Measurements from ENCODE around the gene TBCD. TPM values are rescaled to one million over a fixed set of nuclear protein-coding genes. Genes with fewer than 3 reads are reported as not detected.
"Not testable (repeated sequence)": the region's sequence is repeated elsewhere in the genome, so short reads cannot be mapped to it uniquely, and the experiment has no call there.

Gene TBCD
- total and polyA plus RNA-seq, 9 of the 15 experiments (the other 6 are each of a cell fraction or from before 2014, with no cell fraction given), result 8.9 to 98.5 (median 28.0) TPM

DNA sequence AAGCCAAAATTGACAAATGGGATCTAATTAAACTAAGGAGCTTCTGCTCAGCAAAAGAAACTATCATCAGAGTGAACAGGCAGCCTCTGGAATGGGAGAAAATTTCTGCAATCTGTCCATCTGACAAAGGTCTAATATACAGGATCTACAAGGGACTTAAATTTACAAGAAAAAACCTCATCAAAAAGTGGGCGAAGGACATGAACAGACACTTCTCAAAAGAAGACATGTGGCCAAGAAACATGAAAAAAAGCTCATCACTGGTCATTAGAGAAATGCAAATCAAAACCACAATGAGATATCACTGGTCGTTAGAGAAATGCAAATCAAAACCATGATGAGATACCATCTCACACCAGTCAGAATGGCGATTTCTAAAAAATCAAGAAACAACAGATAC lies 203.2 kb downstream of the TBCD start:
- ATAC-seq; H3K4me3 ChIP-seq; CTCF ChIA-PET (ENCODE audit: low intra/inter-chr PET ratio); H3K27ac ChIP-seq (ENCODE audit: extremely low read depth, low read depth, low read length); H4K20me1 ChIP-seq (replicated peaks; ENCODE audit: control insufficient read depth, insufficient read depth, low read length); H3K9me1 ChIP-seq (ENCODE audit: control insufficient read depth, insufficient read depth, low read length); H3K27me3 ChIP-seq (ENCODE audit: control insufficient read depth in 2 of 2, insufficient read depth in 2 of 2, low read length in 2 of 2); H2AFZ ChIP-seq (ENCODE audit: low read depth, low read length); H3K36me3 ChIP-seq (ENCODE audit: control insufficient read depth, insufficient read depth, low read length); FAIRE-seq; H3K9ac ChIP-seq (ENCODE audit: insufficient read depth in 1 of 2, low read depth in 2 of 2, low read length in 2 of 2); H3K4me2 ChIP-seq (ENCODE audit: insufficient read depth, low read length); in situ Hi-C loops (cut with MboI); H3K4me1 ChIP-seq (replicated peaks in 1 of 2; ENCODE audit: control insufficient read depth in 2 of 2, insufficient read depth in 2 of 2, low read length in 2 of 2); BruUV-seq (replicated peaks); H3K9me3 ChIP-seq (replicated peaks; ENCODE audit: control insufficient read depth, insufficient read depth, low read depth, low read length); H3K79me2 ChIP-seq (ENCODE audit: control insufficient read depth, insufficient read depth, low read length); intact Hi-C loops (cut with micrococcal nuclease); DNase-seq (ENCODE audit: extremely low read depth in 1 of 4, low spot score in 3 of 4): not testable (repeated sequence)
- TF ChIP-seq, protein P1, sequence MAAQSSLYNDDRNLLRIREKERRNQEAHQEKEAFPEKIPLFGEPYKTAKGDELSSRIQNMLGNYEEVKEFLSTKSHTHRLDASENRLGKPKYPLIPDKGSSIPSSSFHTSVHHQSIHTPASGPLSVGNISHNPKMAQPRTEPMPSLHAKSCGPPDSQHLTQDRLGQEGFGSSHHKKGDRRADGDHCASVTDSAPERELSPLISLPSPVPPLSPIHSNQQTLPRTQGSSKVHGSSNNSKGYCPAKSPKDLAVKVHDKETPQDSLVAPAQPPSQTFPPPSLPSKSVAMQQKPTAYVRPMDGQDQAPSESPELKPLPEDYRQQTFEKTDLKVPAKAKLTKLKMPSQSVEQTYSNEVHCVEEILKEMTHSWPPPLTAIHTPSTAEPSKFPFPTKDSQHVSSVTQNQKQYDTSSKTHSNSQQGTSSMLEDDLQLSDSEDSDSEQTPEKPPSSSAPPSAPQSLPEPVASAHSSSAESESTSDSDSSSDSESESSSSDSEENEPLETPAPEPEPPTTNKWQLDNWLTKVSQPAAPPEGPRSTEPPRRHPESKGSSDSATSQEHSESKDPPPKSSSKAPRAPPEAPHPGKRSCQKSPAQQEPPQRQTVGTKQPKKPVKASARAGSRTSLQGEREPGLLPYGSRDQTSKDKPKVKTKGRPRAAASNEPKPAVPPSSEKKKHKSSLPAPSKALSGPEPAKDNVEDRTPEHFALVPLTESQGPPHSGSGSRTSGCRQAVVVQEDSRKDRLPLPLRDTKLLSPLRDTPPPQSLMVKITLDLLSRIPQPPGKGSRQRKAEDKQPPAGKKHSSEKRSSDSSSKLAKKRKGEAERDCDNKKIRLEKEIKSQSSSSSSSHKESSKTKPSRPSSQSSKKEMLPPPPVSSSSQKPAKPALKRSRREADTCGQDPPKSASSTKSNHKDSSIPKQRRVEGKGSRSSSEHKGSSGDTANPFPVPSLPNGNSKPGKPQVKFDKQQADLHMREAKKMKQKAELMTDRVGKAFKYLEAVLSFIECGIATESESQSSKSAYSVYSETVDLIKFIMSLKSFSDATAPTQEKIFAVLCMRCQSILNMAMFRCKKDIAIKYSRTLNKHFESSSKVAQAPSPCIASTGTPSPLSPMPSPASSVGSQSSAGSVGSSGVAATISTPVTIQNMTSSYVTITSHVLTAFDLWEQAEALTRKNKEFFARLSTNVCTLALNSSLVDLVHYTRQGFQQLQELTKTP (IDR thresholded peaks at IDR 0.05; ENCODE audit: low read depth in 1 of 2, partially characterized antibody in 2 of 2), result peak in 1 of 2 experiments; percentile 95
- POLR2A ChIA-PET, result interaction anchor here (0.7 kb wide), 1 partner anchor 97 kb away, joined by 3 read pairs; no protein-coding TSS in a partner anchor
- 60% methylated on average over 3 of the region's 3 CpGs for WGBS (ENCODE audit: insufficient coverage, low coverage, missing lambda C conversion rate)
